ENCODE data around the gene RFPL3.
"Not testable (repeated sequence)": the region's sequence is repeated elsewhere in the genome, so short reads cannot be mapped to it uniquely, and the experiment has no call there.

RFPL3 gene

DNA sequence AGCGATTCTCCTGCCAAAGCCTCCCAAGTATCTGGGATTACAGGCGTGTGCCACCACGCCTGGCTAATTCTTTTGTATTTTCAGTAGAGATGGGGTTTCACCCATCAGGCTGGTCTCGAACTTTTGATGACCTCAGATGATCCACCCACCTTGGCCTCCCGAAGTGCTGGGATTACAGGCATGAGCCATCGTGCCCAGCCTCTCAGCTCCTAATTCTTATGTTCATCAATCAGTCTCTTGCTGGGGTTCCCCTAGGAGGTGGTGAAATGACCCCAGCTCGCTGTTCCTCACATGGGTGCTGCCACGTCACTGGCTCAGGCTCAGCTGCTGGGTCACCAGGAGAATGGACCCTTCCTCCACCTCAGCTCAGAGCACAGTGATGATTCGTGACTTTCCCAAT, at the start of gene RFPL3:
RFPL3 (plus strand) TSS at position 301 of the 400 bp plus-strand sequence. CDS start 205 bp downstream, outside the sequence.
- not testable (repeated sequence) for H3K9ac ChIP-seq (ENCODE audit: low read depth, low read length); H3K4me1 ChIP-seq (ENCODE audit: insufficient read depth, low read length); H3K9me3 ChIP-seq (ENCODE audit: insufficient read depth, low read depth, low read length); H3K27me3 ChIP-seq (ENCODE audit: insufficient read depth, low read length); H3K27ac ChIP-seq (ENCODE audit: low read length); H3K36me3 ChIP-seq (ENCODE audit: insufficient read depth, low read depth, low read length); H3K4me3 ChIP-seq (ENCODE audit: low read length)

DNA sequence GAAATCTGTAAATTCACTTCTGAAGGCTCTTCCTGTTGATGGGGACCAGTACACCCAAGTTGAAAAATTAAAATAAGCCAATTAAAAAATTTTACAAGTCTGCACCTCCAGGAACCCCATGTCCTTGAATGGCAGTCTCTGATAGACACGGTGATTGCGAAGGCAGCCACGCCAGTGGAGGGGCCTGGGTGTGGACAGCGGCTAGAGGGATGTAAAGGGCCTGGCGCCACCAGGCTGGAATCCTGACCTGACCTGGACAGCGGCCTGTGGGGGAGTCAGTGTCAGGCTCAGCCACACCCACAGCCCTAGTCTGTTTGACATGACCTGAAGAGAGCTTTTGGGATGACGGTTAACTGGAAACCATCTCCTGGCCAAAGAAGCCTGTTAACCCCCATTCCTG, 49.5 kb upstream of the RFPL3 start:
- Histone ChIP-seq H3K9ac (ENCODE audit: low read depth, low read length) (no peak overlapping the region), H3K27me3 (ENCODE audit: insufficient read depth, low read length) (no peaks in the 10 kb centered on the region), H3K4me1 (ENCODE audit: insufficient read depth, low read length) (no peaks in the 10 kb centered on the region), H3K27ac (ENCODE audit: low read length) (no peak overlapping the region), H3K36me3 (ENCODE audit: insufficient read depth, low read depth, low read length) (no peaks in the 10 kb centered on the region), H3K9me3 (ENCODE audit: insufficient read depth, low read depth, low read length) (no peaks in the 10 kb centered on the region), H3K4me3 (ENCODE audit: low read length) (no peak overlapping the region)

DNA sequence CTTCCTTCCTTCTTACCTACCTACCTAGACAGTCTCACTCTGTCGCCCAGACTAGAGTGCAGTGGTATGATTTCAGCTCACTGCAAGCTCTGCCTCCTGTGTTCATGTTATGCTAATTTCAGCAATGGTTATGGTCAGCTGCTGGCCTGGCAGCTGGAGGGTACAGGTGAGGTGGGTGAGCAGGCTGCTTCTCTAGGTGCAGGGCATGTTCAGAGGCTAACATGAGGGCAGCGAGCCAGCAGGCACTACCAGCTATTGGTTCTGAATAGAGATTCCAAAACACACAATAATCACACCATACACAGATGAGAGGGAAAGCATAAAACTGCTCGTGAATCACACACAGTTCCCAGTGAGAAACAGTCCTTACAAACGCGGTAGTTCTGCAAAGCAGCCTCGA, 48.7 kb upstream of the RFPL3 start:
- Histone ChIP-seq H3K4me1 (ENCODE audit: insufficient read depth, low read length) (no peaks in the 10 kb centered on the region), H3K9ac (ENCODE audit: low read depth, low read length) (no peak overlapping the region), H3K36me3 (ENCODE audit: insufficient read depth, low read depth, low read length) (no peaks in the 10 kb centered on the region), H3K9me3 (ENCODE audit: insufficient read depth, low read depth, low read length) (no peaks in the 10 kb centered on the region), H3K4me3 (ENCODE audit: low read length) (no peak overlapping the region), H3K27ac (ENCODE audit: low read length) (no peak overlapping the region), H3K27me3 (ENCODE audit: insufficient read depth, low read length) (no peaks in the 10 kb centered on the region)

DNA sequence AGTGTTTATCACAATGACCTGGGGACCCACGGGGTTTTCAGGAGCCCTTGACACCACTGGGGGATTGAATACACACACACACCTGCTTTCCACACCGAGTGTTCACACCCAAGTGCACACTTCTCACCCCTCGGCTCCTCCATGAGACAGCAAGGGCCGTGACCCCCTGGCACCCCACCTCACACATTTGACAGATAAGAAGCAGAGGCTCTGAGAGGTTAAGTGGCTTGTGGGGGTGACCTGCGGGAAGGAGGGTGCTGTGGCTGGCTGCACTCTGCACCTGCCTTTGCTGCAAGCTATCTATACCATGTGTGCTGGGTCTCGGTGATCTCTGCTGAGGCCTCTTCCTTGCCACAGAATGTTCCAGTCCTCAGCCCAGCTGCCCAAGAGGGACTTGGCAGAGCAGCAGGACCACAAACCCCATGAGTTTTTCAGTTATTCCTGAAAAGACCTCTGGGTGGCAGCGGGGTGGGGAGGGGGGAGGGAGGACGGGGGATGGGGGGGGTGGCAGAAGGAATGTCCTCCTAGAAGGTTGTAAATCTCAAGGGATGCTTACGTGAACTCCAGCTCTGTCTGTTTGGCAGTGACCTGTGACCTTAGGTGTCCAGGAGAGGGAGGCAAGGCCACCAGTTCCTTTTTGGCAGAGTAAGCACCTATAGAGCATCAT, 47.9 kb upstream of the RFPL3 start:
- H3K27me3 ChIP-seq (ENCODE audit: insufficient read depth, low read length), result no peaks in the 10 kb centered on the region
- no peaks in the 10 kb centered on the region for H3K4me1 ChIP-seq (ENCODE audit: insufficient read depth, low read length)
- no peak overlapping the region for H3K4me3 ChIP-seq (ENCODE audit: low read length)
- H3K9ac ChIP-seq (ENCODE audit: low read depth, low read length), result no peak overlapping the region
- H3K27ac ChIP-seq (ENCODE audit: low read length), result no peak overlapping the region
- H3K36me3 ChIP-seq (ENCODE audit: insufficient read depth, low read depth, low read length), result no peaks in the 10 kb centered on the region
- no peaks in the 10 kb centered on the region for H3K9me3 ChIP-seq (ENCODE audit: insufficient read depth, low read depth, low read length)

DNA sequence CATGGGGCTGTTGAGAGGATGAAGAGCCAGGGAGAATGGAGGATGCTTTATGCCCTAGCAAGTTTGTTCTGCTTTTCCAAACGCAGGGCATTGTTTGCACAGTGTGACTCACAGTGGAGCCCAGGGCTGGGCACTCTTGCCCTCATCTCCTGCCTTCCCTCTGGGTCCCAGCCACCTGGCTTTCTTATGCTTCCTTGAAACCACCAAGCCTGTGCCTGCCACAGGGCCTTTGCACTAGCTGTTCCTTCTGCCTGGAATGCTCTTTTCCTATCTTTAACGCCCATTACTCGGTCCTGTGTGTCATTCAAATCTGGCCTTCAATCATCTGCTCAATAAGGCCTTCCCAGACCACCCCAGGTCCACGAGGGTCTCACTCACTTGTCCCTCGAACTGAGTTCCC, 46.9 kb upstream of the RFPL3 start:
- Histone ChIP-seq H3K27me3 (ENCODE audit: insufficient read depth, low read length) (no peaks in the 10 kb centered on the region), H3K36me3 (ENCODE audit: insufficient read depth, low read depth, low read length) (no peaks in the 10 kb centered on the region), H3K27ac (ENCODE audit: low read length) (no peak overlapping the region), H3K4me1 (ENCODE audit: insufficient read depth, low read length) (no peaks in the 10 kb centered on the region), H3K9ac (ENCODE audit: low read depth, low read length) (no peak overlapping the region), H3K4me3 (ENCODE audit: low read length) (no peak overlapping the region), H3K9me3 (ENCODE audit: insufficient read depth, low read depth, low read length) (no peaks in the 10 kb centered on the region)

DNA sequence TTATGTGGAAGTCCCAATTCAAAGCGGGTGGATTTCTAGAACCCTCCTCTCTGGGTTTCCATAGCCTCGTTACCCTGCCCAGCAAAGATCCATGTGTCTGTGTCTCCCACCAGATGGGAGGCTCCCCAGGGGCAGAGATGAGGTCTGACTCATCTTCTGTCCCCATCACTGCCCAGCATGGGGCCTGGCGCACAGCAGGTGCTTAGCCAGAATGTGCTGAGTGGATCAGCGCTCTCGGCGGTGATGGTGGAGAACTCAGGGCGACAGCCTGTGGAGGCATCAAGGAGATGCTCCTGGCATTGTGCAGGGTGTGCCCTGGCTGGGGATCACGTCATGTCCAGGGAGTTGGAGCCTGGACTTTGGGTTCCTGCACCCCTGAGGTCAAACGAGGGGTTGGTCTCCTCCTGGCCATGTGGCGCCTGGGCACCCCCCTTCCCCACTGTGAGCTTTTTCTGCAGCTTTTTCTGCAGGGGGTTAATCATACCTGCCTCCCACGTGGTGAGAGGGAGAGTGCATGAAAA, 46.1 kb upstream of the RFPL3 start:
- Histone ChIP-seq H3K9me3 (ENCODE audit: insufficient read depth, low read depth, low read length) (no peaks in the 10 kb centered on the region), H3K9ac (ENCODE audit: low read depth, low read length) (no peak overlapping the region), H3K4me3 (ENCODE audit: low read length) (no peak overlapping the region), H3K27ac (ENCODE audit: low read length) (no peak overlapping the region), H3K4me1 (ENCODE audit: insufficient read depth, low read length) (no peaks in the 10 kb centered on the region), H3K27me3 (ENCODE audit: insufficient read depth, low read length) (no peaks in the 10 kb centered on the region), H3K36me3 (ENCODE audit: insufficient read depth, low read depth, low read length) (no peaks in the 10 kb centered on the region)

DNA sequence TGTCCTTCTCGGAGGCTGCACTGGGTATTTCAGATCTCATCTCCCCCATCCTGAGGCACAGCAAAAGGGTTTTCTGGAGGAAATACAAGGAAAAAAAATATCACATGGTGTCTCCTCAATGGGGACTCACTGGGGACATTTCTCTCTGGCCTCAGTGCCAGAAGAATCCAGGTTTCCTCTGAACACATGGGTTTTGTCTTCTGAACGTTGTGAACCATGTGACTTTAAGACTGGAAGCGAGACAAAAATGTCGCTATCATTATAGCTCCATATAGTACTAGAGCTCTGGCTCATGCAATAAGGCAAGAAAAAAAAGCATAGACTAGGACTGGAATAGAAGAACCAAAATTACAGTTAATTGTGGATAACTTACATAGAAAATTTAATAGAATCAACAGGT, 44.9 kb upstream of the RFPL3 start:
- H3K9ac ChIP-seq (ENCODE audit: low read depth, low read length), result no peak overlapping the region
- no peaks in the 10 kb centered on the region for H3K36me3 ChIP-seq (ENCODE audit: insufficient read depth, low read depth, low read length)
- no peaks in the 10 kb centered on the region for H3K4me1 ChIP-seq (ENCODE audit: insufficient read depth, low read length)
- no peak overlapping the region for H3K27ac ChIP-seq (ENCODE audit: low read length)
- H3K4me3 ChIP-seq (ENCODE audit: low read length), result no peak overlapping the region
- H3K9me3 ChIP-seq (ENCODE audit: insufficient read depth, low read depth, low read length), result no peaks in the 10 kb centered on the region
- H3K27me3 ChIP-seq (ENCODE audit: insufficient read depth, low read length), result no peaks in the 10 kb centered on the region

DNA sequence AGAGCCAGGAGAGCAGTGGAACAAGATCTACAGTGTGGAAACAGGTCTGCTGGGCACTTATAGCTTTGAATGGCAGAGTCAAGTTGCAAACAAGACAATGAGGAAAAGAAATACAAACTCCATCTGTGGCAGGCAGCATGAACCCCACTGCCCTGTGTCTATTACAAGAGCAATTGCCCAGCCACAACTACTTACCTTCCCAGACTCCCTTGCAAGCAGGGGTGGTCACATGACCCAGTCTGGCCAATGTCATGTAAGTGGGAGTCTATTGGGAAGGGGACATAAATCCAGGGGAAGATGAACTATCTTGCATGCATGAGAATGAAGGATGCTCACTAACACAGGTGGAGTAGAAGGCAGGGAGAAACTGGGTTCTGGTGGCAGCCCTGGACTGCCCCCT, 44.1 kb upstream of the RFPL3 start:
- no peaks in the 10 kb centered on the region for H3K36me3 ChIP-seq (ENCODE audit: insufficient read depth, low read depth, low read length)

DNA sequence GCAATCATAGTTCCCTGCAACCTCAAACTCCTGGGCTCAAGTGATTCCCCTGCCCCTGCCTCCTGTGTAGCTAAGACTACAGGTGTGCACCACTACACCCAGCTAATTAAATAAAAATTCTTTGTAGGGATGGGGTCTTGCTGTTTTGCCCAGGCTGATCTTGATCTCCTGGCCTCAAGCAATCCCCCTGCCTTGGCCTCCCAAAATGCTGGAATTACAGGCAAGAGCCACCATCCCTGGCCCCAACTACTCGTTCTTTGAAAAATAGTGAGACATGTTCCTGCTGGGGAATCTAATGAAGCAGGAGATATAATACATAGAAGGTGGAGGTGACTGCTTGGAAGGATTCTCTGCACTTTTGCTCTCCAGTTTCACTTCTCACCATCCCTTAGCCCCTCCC, 40.1 kb upstream of the RFPL3 start:
- Histone ChIP-seq H3K9ac (ENCODE audit: low read depth, low read length) (no peak overlapping the region), H3K4me1 (ENCODE audit: insufficient read depth, low read length) (peaks cover 5% of the 10 kb centered on the region; the same call in 1 of the 2 replicates), H3K9me3 (ENCODE audit: insufficient read depth, low read depth, low read length) (no peaks in the 10 kb centered on the region), H3K27me3 (ENCODE audit: insufficient read depth, low read length) (no peaks in the 10 kb centered on the region), H3K4me3 (ENCODE audit: low read length) (no peak overlapping the region), H3K36me3 (ENCODE audit: insufficient read depth, low read depth, low read length) (no peaks in the 10 kb centered on the region), H3K27ac (ENCODE audit: low read length) (no peak overlapping the region)

More for the DNA sequence above, 44.1 kb upstream of the RFPL3 start:
- no peaks in the 10 kb centered on the region for H3K4me1 ChIP-seq (ENCODE audit: insufficient read depth, low read length)
- no peaks in the 10 kb centered on the region for H3K27me3 ChIP-seq (ENCODE audit: insufficient read depth, low read length)
- H3K4me3 ChIP-seq (ENCODE audit: low read length), result no peak overlapping the region
- H3K9me3 ChIP-seq (ENCODE audit: insufficient read depth, low read depth, low read length), result no peaks in the 10 kb centered on the region
- no peak overlapping the region for H3K9ac ChIP-seq (ENCODE audit: low read depth, low read length)
- no peak overlapping the region for H3K27ac ChIP-seq (ENCODE audit: low read length)

DNA sequence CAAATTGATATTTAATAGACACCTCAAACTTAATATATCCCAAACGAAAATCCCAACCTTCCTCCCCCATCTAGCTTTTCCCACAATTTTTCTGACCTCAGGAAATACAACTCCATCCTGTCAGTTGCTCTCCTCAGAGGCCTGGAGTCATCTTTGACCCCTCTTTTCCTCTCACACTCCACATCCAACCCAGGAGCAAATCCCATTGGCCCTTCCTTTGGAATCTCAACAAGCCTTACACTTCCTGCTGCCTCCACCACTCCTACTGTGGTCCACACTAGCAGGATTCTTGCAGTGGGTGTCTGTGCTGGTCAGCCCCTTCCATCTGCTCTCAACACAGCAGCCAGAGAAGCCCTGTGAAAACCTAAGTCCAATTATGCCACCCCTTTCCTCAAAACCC, 39.3 kb upstream of the RFPL3 start:
- no peaks in the 10 kb centered on the region for H3K9me3 ChIP-seq (ENCODE audit: insufficient read depth, low read depth, low read length)
- no peaks in the 10 kb centered on the region for H3K27me3 ChIP-seq (ENCODE audit: insufficient read depth, low read length)
- no peak overlapping the region for H3K9ac ChIP-seq (ENCODE audit: low read depth, low read length)
- no peak overlapping the region for H3K4me3 ChIP-seq (ENCODE audit: low read length)
- no peaks in the 10 kb centered on the region for H3K36me3 ChIP-seq (ENCODE audit: insufficient read depth, low read depth, low read length)
- peaks cover 5% of the 10 kb centered on the region; the same call in 1 of the 2 replicates for H3K4me1 ChIP-seq (ENCODE audit: insufficient read depth, low read length)
- no peak overlapping the region for H3K27ac ChIP-seq (ENCODE audit: low read length)

DNA sequence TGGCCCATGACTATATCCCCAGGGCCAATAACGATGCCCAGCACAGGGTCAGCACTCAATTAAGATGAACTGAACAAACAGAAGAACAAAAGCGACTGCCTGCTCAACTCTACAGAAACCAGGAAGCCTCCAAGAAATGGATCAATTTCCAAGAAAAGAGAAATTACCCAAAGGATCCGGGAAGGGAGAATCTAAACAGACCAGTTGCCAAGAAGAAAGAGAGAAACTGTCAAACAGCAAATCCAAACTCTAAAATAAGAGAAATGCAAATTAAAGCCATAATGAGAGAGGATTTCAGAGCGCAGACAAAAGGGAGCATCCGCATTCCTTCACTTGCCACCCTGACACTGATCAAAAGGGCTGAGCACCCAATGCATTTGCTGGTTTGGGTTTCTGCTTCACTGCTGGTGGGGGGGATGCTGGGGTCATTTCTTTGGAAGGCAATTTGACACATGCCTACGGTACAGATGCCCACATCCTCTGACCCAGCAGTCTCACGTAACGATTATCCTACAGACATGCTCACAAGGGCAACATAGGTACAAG, 37.7 kb upstream of the RFPL3 start:
- no peak overlapping the region for H3K4me3 ChIP-seq (ENCODE audit: low read length)
- no peaks in the 10 kb centered on the region for H3K27me3 ChIP-seq (ENCODE audit: insufficient read depth, low read length)
- no peaks in the 10 kb centered on the region for H3K36me3 ChIP-seq (ENCODE audit: insufficient read depth, low read depth, low read length)
- H3K9ac ChIP-seq (ENCODE audit: low read depth, low read length), result no peak overlapping the region
- no peak overlapping the region for H3K27ac ChIP-seq (ENCODE audit: low read length)
- no peaks in the 10 kb centered on the region for H3K9me3 ChIP-seq (ENCODE audit: insufficient read depth, low read depth, low read length)
- H3K4me1 ChIP-seq (ENCODE audit: insufficient read depth, low read length), result peaks cover 5% of the 10 kb centered on the region; the same call in 1 of the 2 replicates

DNA sequence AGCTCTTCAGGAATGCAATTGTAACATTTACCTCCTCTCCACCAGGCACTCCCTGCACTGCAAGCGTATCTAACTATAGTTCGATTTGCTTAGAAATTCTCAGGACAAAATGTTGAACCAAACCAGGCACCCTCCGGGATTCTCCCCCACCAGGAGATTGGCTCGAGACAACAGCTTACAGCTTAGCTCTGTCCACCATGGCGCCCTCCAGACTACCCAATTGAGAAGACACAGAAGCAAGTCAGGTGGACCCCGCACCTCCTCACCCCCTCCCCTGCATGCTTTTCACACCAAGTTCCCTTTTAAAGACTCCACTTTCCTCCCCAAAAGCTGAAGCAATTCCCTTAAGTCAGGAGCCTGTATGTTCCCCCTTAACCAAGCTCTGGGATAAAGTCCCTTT, 34.7 kb upstream of the RFPL3 start:
- Histone ChIP-seq H3K4me1 (ENCODE audit: insufficient read depth, low read length) (peaks cover 8% of the 10 kb centered on the region; the same call in 1 of the 2 replicates), H3K9ac (ENCODE audit: low read depth, low read length) (no peak overlapping the region), H3K27me3 (ENCODE audit: insufficient read depth, low read length) (no peaks in the 10 kb centered on the region)

More for the DNA sequence above, 34.7 kb upstream of the RFPL3 start:
- no peaks in the 10 kb centered on the region for H3K36me3 ChIP-seq (ENCODE audit: insufficient read depth, low read depth, low read length)
- H3K27ac ChIP-seq (ENCODE audit: low read length), result no peak overlapping the region
- H3K4me3 ChIP-seq (ENCODE audit: low read length), result no peak overlapping the region
- no peaks in the 10 kb centered on the region for H3K9me3 ChIP-seq (ENCODE audit: insufficient read depth, low read depth, low read length)

Measured in iPS-20b (cell line).